Colonic mucosa (tissue), 4 donors: Measurements from ENCODE around the gene LARP1. TPM values are rescaled to one million over a fixed set of nuclear protein-coding genes. Genes with fewer than 3 reads are reported as not detected.

Experiments
- DNase-seq: peaks from one replicate; pipeline ENCODE4 v3.0.0-alpha.2; 2020
- H3K27ac ChIP-seq: fragments of 200-600 bp; one replicate; pipeline ENCODE4 v1.8.0; 2021
- H3K27me3 ChIP-seq: fragments of 200-600 bp; one replicate; pipeline ENCODE4 v1.8.0; 2021
- H3K36me3 ChIP-seq: fragments of 200-600 bp; one replicate; pipeline ENCODE4 v1.8.0; 2021
- H3K4me1 ChIP-seq: fragments of 200-600 bp; one replicate; pipeline ENCODE4 v1.8.0; 2021; ENCODE audit warnings: mild to moderate bottlenecking
- H3K4me3 ChIP-seq: fragments of 200-600 bp; one replicate; pipeline ENCODE4 v1.8.0; 2021
- H3K9ac ChIP-seq, 2 donors: one replicate each; pipeline ENCODE4 v1.7.0; 2013; ENCODE audit warnings: control low read depth in 2 of 2, low read depth in 2 of 2, low read length in 2 of 2
- H3K9me3 ChIP-seq: fragments of 200-600 bp; one replicate; pipeline ENCODE4 v1.8.0; 2021
- CTCF ChIP-seq: fragments of 200-600 bp; IDR thresholded peaks from one replicate; pipeline ENCODE4 v1.8.0; 2022; ENCODE audit warnings: antibody characterized with exemption, mild to moderate bottlenecking
- intact Hi-C: fragments of 100-400 bp; cut with DNase I; formaldehyde crosslinking; loops from one replicate; pipeline ENCODE4 v1.14.1; 2022
- microRNA-seq: library from miRNA; unstranded; fragments of <30 nt; microRNA quantifications from one replicate; pipeline ENCODE4, GENCODE V29; 2019
- total RNA-seq, 2 donors: library from RNA; stranded (reverse); fragmentation: NEBNext Ultra II Directional in 1 of 2; extraction: Animal tissue kit (Norgen Biotek cat#: 25700) in 1 of 2; gene quantifications; one replicate each; pipeline ENCODE4 v1.2.1, GENCODE V29; 2021
- donor health status: healthy.
- donor health status: DM: no; HTN: no; CAD: no.
- donor health status: DM: no; HTN: no; CAD: no.

LARP1 gene
- total RNA-seq, 2 donors from 2014 or later, result 116 to 201 TPM

GRCh38 chr5:154862766-154863165, 107.6 kb downstream of the LARP1 start:
- peaks cover 12% of the 10 kb centered on the region for H3K4me1 ChIP-seq
- no peaks in the 10 kb centered on the region for H3K9me3 ChIP-seq
- DNase-seq, result no peak
- H3K27ac ChIP-seq, result no peak overlapping the region
- no peaks in the 10 kb centered on the region for H3K36me3 ChIP-seq
- H3K9ac ChIP-seq, result no peak overlapping the region
- no peak for TF ChIP-seq CTCF
- intact Hi-C loops, result no loop called here
- no peaks in the 10 kb centered on the region for H3K27me3 ChIP-seq
- H3K4me3 ChIP-seq, result no peak overlapping the region

DNA sequence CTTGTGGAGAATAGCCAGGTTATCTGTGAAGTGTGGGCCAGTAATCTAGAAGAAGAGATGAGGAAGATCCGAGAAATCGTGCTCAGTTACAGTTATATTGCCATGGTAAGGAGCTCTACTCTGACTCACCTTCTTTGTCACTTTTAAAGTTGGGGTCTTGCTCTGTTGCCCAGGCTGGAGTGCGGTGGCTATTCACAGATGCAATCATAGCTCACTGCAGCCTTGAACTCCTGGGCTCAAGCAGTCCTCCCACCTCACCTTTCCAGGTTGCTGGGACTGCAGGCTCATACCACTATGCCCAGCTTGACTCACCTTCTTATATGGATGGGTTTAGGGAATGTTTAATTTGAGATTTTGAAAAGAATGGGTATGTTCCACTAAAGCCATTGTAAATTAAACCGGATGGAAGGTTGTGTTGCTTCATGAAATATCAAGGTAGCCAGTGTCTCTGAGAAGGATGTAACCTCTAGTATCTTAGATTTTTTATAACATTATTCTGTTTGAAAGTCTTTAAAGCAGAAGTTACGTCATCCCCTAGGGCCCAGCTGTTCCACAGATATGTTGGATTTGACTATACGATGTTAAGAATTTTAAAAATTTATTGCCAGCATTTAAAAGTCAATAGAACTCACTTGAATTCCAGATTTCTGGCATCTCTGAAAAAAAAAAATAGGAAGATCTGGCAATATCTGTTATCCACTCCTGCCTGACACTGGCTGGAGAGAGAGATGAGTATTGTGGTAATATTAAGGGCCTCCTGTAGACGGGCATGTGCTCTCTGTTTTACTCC, 108.3 kb downstream of the LARP1 start:
- peaks cover 12% of the 10 kb centered on the region for H3K4me1 ChIP-seq
- H3K9ac ChIP-seq, result no peak overlapping the region
- H3K27me3 ChIP-seq, result no peaks in the 10 kb centered on the region
- H3K9me3 ChIP-seq, result no peaks in the 10 kb centered on the region
- no peak for DNase-seq
- no peak overlapping the region for H3K4me3 ChIP-seq
- H3K27ac ChIP-seq, result no peak overlapping the region
- TF ChIP-seq CTCF, result no peak
- intact Hi-C loops, result no loop called here
- no peaks in the 10 kb centered on the region for H3K36me3 ChIP-seq

GRCh38 chr5:154865466-154866184, 110.4 kb downstream of the LARP1 start:
- intact Hi-C loops, result no loop called here
- Histone ChIP-seq H3K4me1 (peaks cover 12% of the 10 kb centered on the region), H3K36me3 (no peaks in the 10 kb centered on the region), H3K27me3 (no peaks in the 10 kb centered on the region), H3K9me3 (no peaks in the 10 kb centered on the region), H3K4me3 (no peak overlapping the region), H3K27ac (no peak overlapping the region), H3K9ac (no peak overlapping the region)
- DNase-seq, result no peak
- TF ChIP-seq CTCF, result no peak

GRCh38 chr5:154866841-154867240, 111.7 kb downstream of the LARP1 start:
- H3K4me3 ChIP-seq, result no peak overlapping the region
- intact Hi-C loops, result no loop called here
- TF ChIP-seq CTCF, result no peak
- H3K27me3 ChIP-seq, result no peaks in the 10 kb centered on the region
- H3K9me3 ChIP-seq, result no peaks in the 10 kb centered on the region
- peaks cover 6% of the 10 kb centered on the region for H3K4me1 ChIP-seq
- H3K36me3 ChIP-seq, result peaks cover 2% of the 10 kb centered on the region
- no peak overlapping the region for H3K27ac ChIP-seq
- no peak for DNase-seq
- H3K9ac ChIP-seq, result no peak overlapping the region

Small RNA genes lying within 50 kb of the gene (microRNA-seq; reads per million reads assigned to microRNA genes)
- not detected for gene MIR378H

Other genes starting within 250 kb of the LARP1 start
- 10 to 100 TPM in 1 of 2 donors, 1 to 10 TPM in 1; 7.0 to 20.8 TPM for gene FAXDC2, start 95.2 kb downstream of the LARP1 start, total RNA-seq
- 10 to 100 TPM; 64.0 to 84.0 TPM for gene CNOT8, start 103.2 kb downstream of the LARP1 start, total RNA-seq
- gene GEMIN5, start 182.8 kb downstream of the LARP1 start, total RNA-seq, result 10 to 100 TPM in 1 of 2 donors, 1 to 10 TPM in 1; 6.5 to 12.1 TPM
- gene MRPL22, start 185.7 kb downstream of the LARP1 start, total RNA-seq, result 10 to 100 TPM; 51.4 to 62.3 TPM